CD4-positive, alpha-beta T cell (primary cell): ENCODE measurements around the gene RAB11FIP2. TPM values are rescaled to one million over a fixed set of nuclear protein-coding genes. Genes with fewer than 3 reads are reported as not detected.

Experiments used
- ATAC-seq: fragments of 200-7000 bp; cut with Tn5 transposase; one replicate; pipeline ENCODE4 v1.10.0; 2022; ENCODE audit warnings: mild to moderate bottlenecking; ENCODE audit not compliant: poor library complexity
- CTCF ChIA-PET: fragments of 350-600 bp; sonication (Branson Sonifier 250); formaldehyde crosslinking; loops from one replicate; lab custom pipeline; 2021; ENCODE audit warnings: antibody characterized with exemption, inconsistent platforms; lab: Charles Lee
- POLR2A ChIA-PET: fragments of 350-600 bp; sonication (Branson Sonifier 250); formaldehyde crosslinking; loops from one replicate; lab custom pipeline; 2021; ENCODE audit warnings: antibody characterized with exemption, inconsistent platforms; lab: Charles Lee
- DNase-seq, 14 experiments: peaks; one replicate each; pipeline ENCODE4 v3.0.0-alpha.2; 2013 to 2020; ENCODE audit warnings: mixed read lengths in 2 of 14
- H3K27ac ChIP-seq, 2 donors: one replicate each; pipeline versions ENCODE4 v1.5.1 to v1.7.0; 2013; ENCODE audit warnings: low read length in 2 of 2, low read depth in 1 of 2, mild to moderate bottlenecking in 1 of 2
- H3K27me3 ChIP-seq, 2 experiments: 1 replicate in 1 of 2; 2 replicates in 1 of 2; pipeline versions ENCODE4 v1.6.1 to v1.7.0; 2013; ENCODE audit warnings: low read length in 2 of 2, control low read depth in 1 of 2, mild to moderate bottlenecking in 1 of 2, moderate library complexity in 1 of 2; ENCODE audit not compliant: insufficient read depth in 2 of 2, control insufficient read depth in 1 of 2
- H3K36me3 ChIP-seq: one replicate; pipeline ENCODE4 v1.6.1; 2013; ENCODE audit warnings: low read length, control low read depth; ENCODE audit not compliant: insufficient read depth
- H3K4me1 ChIP-seq: one replicate; pipeline ENCODE4 v1.6.1; 2013; ENCODE audit warnings: low read length, control low read depth; ENCODE audit not compliant: insufficient read depth
- H3K4me3 ChIP-seq: one replicate; pipeline ENCODE4 v1.5.1; 2013; ENCODE audit warnings: mild to moderate bottlenecking, low read length, moderate library complexity
- H3K9me3 ChIP-seq, 2 experiments: 1 replicate in 1 of 2; 2 replicates in 1 of 2; pipeline versions ENCODE4 v1.6.1 to v1.7.0; 2013; ENCODE audit warnings: low read length in 2 of 2, mild to moderate bottlenecking in 2 of 2, control low read depth in 1 of 2, moderate library complexity in 1 of 2; ENCODE audit not compliant: control insufficient read depth in 1 of 2, insufficient read depth in 1 of 2
- H3K27ac Mint-ChIP-seq: one replicate; pipeline ENCODE4 v1.8.0; 2020; ENCODE audit warnings: mixed read lengths
- H3K27me3 Mint-ChIP-seq: one replicate; pipeline ENCODE4 v1.8.0; 2021; ENCODE audit warnings: mixed read lengths
- H3K36me3 Mint-ChIP-seq: one replicate; pipeline ENCODE4 v1.8.0; 2021; ENCODE audit warnings: low read depth, mixed read lengths
- H3K4me1 Mint-ChIP-seq: one replicate; pipeline ENCODE4 v1.8.0; 2021; ENCODE audit warnings: low read depth, mixed read lengths
- H3K4me3 Mint-ChIP-seq: one replicate; pipeline ENCODE4 v1.8.0; 2020; ENCODE audit warnings: mild to moderate bottlenecking, mixed read lengths
- H3K9me3 Mint-ChIP-seq: one replicate; pipeline ENCODE4 v1.8.0; 2020; ENCODE audit warnings: mixed read lengths
- CTCF ChIP-seq: fragments of 200-600 bp; IDR thresholded peaks from one replicate; pipeline ENCODE4 v1.8.0; 2022; ENCODE audit warnings: antibody characterized with exemption, mild to moderate bottlenecking
- intact Hi-C, 2 experiments: fragments of 100-400 bp; cut with DNase I in 1 of 2; cut with micrococcal nuclease in 1 of 2; formaldehyde crosslinking; loops; one replicate each; pipeline versions ENCODE4 v1.15.1 to v1.9.0; 2023 to 2025; cut with DNase I, micrococcal nuclease
- total RNA-seq, 174 experiments: library from RNA in 2 of 174; stranded (reverse) in 2 of 174; gene quantifications; one replicate each; pipeline ENCODE4 v1.2.3 and lab custom pipeline; 2021 to 2026

Gene RAB11FIP2
- total RNA-seq, 2 experiments from 2014 or later, result 35.6 to 37.7 TPM

- POLR2A ChIA-PET, result no interaction called here
- Mint-ChIP-seq H3K27me3 (no peaks in the 10 kb centered on the region), H3K4me1 (peaks cover 19% of the 10 kb centered on the region), H3K36me3 (peaks cover 19% of the 10 kb centered on the region), H3K27ac (no peak overlapping the region), H3K9me3 (no peaks in the 10 kb centered on the region), H3K4me3 (no peak overlapping the region)
- Histone ChIP-seq H3K36me3 (peaks cover 2% of the 10 kb centered on the region), H3K4me3 (no peak overlapping the region), H3K27me3 (no peaks in the 10 kb centered on the region), H3K4me1 (no peaks in the 10 kb centered on the region), H3K9me3 (no peaks in the 10 kb centered on the region), H3K27ac (no peak overlapping the region)
- intact Hi-C loops, result no loop called here
- DNase-seq (no peak), ATAC-seq (no peak)
- CTCF ChIA-PET, result no interaction called here
- TF ChIP-seq CTCF, result no peak
These were observed 18.1 kb downstream of the RAB11FIP2 start for GRCh38 chr10:118028619-118029018.

- H3K27me3 ChIP-seq, result no peaks in the 10 kb centered on the region
- intact Hi-C loops, result no loop called here
- no peaks in the 10 kb centered on the region for H3K36me3 ChIP-seq
- no peak overlapping the region for H3K27ac ChIP-seq
- H3K4me3 ChIP-seq, result no peak overlapping the region
- no peak overlapping the region for H3K27ac Mint-ChIP-seq
- no peaks in the 10 kb centered on the region for H3K4me1 ChIP-seq
- DNase-seq, result no peak
- H3K36me3 Mint-ChIP-seq, result peaks cover 7% of the 10 kb centered on the region
- TF ChIP-seq CTCF, result no peak
- no peaks in the 10 kb centered on the region for H3K9me3 Mint-ChIP-seq
- ATAC-seq, result no peak
- ChIA-PET CTCF (no interaction called here), POLR2A (no interaction called here)
- peaks cover 12% of the 10 kb centered on the region for H3K4me1 Mint-ChIP-seq
- no peaks in the 10 kb centered on the region for H3K27me3 Mint-ChIP-seq
- H3K4me3 Mint-ChIP-seq, result no peak overlapping the region
- no peaks in the 10 kb centered on the region for H3K9me3 ChIP-seq
These were observed 19.3 kb downstream of the RAB11FIP2 start for GRCh38 chr10:118027397-118027796.

- ChIA-PET POLR2A (no interaction called here), CTCF (no interaction called here)
- Histone ChIP-seq H3K27ac (no peak overlapping the region), H3K36me3 (no peaks in the 10 kb centered on the region), H3K9me3 (no peaks in the 10 kb centered on the region), H3K4me3 (no peak overlapping the region), H3K27me3 (no peaks in the 10 kb centered on the region), H3K4me1 (no peaks in the 10 kb centered on the region)
- H3K27ac Mint-ChIP-seq, result no peak overlapping the region
- no peaks in the 10 kb centered on the region for H3K27me3 Mint-ChIP-seq
- H3K4me1 Mint-ChIP-seq, result peaks cover 12% of the 10 kb centered on the region
- DNase-seq (no peak), ATAC-seq (no peak)
- no peaks in the 10 kb centered on the region for H3K9me3 Mint-ChIP-seq
- peaks cover 5% of the 10 kb centered on the region for H3K36me3 Mint-ChIP-seq
- intact Hi-C loops, result no loop called here
- no peak for TF ChIP-seq CTCF
- H3K4me3 Mint-ChIP-seq, result no peak overlapping the region
These were observed 19.8 kb downstream of the RAB11FIP2 start for GRCh38 chr10:118026936-118027335.
